Activated CD4-positive, alpha-beta memory T cell treated with anti-CD3 and anti-CD28 coated beads, Interleukin-2, amount 10 ng/mL, durations not matched to agents 7 days and 5 days (primary cell): ENCODE results near the gene KBTBD8. TPM values are rescaled to one million over a fixed set of nuclear protein-coding genes. Genes with fewer than 3 reads are reported as not detected.

ENCODE experiments used
- CTCF ChIA-PET: fragments of 350-600 bp; sonication (Branson Sonifier 250); formaldehyde crosslinking; loops from one replicate; lab custom pipeline; 2021; ENCODE audit warnings: antibody characterized with exemption, inconsistent platforms; lab: Charles Lee
- POLR2A ChIA-PET: fragments of 350-600 bp; sonication (Branson Sonifier 250); formaldehyde crosslinking; loops from one replicate; lab custom pipeline; 2021; ENCODE audit warnings: antibody characterized with exemption; lab: Charles Lee
- DNase-seq: peaks from one replicate; pipeline ENCODE4 v3.0.0-alpha.2; 2020
- H3K27ac Mint-ChIP-seq: one replicate; pipeline ENCODE4 v1.8.0; 2021; ENCODE audit warnings: mild to moderate bottlenecking, mixed read lengths
- H3K27me3 Mint-ChIP-seq: one replicate; pipeline ENCODE4 v1.8.0; 2021; ENCODE audit warnings: mixed read lengths
- H3K36me3 Mint-ChIP-seq: one replicate; pipeline ENCODE4 v1.8.0; 2021; ENCODE audit warnings: low read depth, mixed read lengths
- H3K4me1 Mint-ChIP-seq: one replicate; pipeline ENCODE4 v1.8.0; 2021; ENCODE audit warnings: mixed read lengths
- H3K4me3 Mint-ChIP-seq: one replicate; pipeline ENCODE4 v1.8.0; 2021; ENCODE audit warnings: mild to moderate bottlenecking, mixed read lengths
- H3K9me3 Mint-ChIP-seq: one replicate; pipeline ENCODE4 v1.8.0; 2021; ENCODE audit warnings: mixed read lengths
- total RNA-seq, 2 experiments: library from RNA; stranded (reverse); gene quantifications; one replicate each; pipeline ENCODE4 v1.2.3, GENCODE V29; 2021

The KBTBD8 gene
- total RNA-seq, 2 experiments from 2014 or later, result 14.8 to 16.0 TPM

DNA sequence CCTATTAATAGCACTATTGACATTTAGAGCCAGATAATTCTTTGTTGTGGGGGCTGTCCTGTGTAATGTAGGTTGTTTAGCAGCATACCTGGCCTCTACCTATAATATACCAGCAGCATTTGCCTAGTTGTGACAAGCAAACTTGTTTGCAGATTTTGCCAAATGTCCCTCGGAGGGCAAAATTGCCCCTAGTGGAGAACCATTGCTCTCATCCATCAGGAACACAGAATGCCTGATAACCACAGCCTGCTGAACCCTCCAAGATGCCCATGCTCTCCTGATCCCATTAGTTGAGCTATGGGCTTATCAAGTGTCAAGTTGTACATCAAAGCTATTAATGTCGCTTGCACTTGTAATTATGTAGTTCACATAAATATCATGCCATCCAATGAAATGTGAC is 15.0 kb upstream of the KBTBD8 start:
- Mint-ChIP-seq H3K4me3 (no peak overlapping the region), H3K36me3 (no peaks in the 10 kb centered on the region), H3K9me3 (no peaks in the 10 kb centered on the region), H3K4me1 (no peaks in the 10 kb centered on the region), H3K27ac (no peak overlapping the region), H3K27me3 (peaks cover 4% of the 10 kb centered on the region)
- no peak for DNase-seq
- ChIA-PET CTCF (interaction anchor here (1.0 to 1.9 kb wide), 2 partner anchors 9 to 11 kb away, joined by 3 to 6 read pairs; no protein-coding TSS in a partner anchor), POLR2A (no interaction called here)

- Mint-ChIP-seq H3K4me1 (no peaks in the 10 kb centered on the region), H3K36me3 (no peaks in the 10 kb centered on the region), H3K27ac (no peak overlapping the region), H3K4me3 (no peak overlapping the region), H3K9me3 (no peaks in the 10 kb centered on the region), H3K27me3 (peaks cover 4% of the 10 kb centered on the region)
- CTCF ChIA-PET, result interaction anchor here (1.0 kb wide), 1 partner anchor 13 kb away, joined by 7 read pairs; no protein-coding TSS in a partner anchor
- POLR2A ChIA-PET, result no interaction called here
- no peak for DNase-seq
Measured at GRCh38 chr3:66985336-66985920, 12.7 kb upstream of the KBTBD8 start.

- Mint-ChIP-seq H3K27ac (no peak overlapping the region), H3K36me3 (no peaks in the 10 kb centered on the region), H3K27me3 (peaks cover 4% of the 10 kb centered on the region), H3K9me3 (no peaks in the 10 kb centered on the region), H3K4me3 (no peak overlapping the region), H3K4me1 (no peaks in the 10 kb centered on the region)
- CTCF ChIA-PET, result interaction anchor here (1.0 kb wide), 1 partner anchor 14 kb away, joined by 7 read pairs; no protein-coding TSS in a partner anchor
- POLR2A ChIA-PET, result no interaction called here
- DNase-seq, result no peak
Measured at GRCh38 chr3:66986406-66986805, 11.7 kb upstream of the KBTBD8 start.

- H3K27ac Mint-ChIP-seq, result no peak overlapping the region
- H3K36me3 Mint-ChIP-seq, result no peaks in the 10 kb centered on the region
- CTCF ChIA-PET, result interaction anchor here (1.2 to 5.2 kb wide), 4 partner anchors 8 to 90 kb away, joined by 3 to 52 read pairs (median 6); no protein-coding TSS in a partner anchor
- POLR2A ChIA-PET, result interaction anchor here (0.7 kb wide), 1 partner anchor 17 kb away, joined by 3 read pairs; no protein-coding TSS in a partner anchor
- no peak overlapping the region for H3K4me3 Mint-ChIP-seq
- no peaks in the 10 kb centered on the region for H3K9me3 Mint-ChIP-seq
- no peaks in the 10 kb centered on the region for H3K4me1 Mint-ChIP-seq
- no peak for DNase-seq
- H3K27me3 Mint-ChIP-seq, result peaks cover 12% of the 10 kb centered on the region
Measured at GRCh38 chr3:66989241-66989640, 8.9 kb upstream of the KBTBD8 start.

- Mint-ChIP-seq H3K9me3 (no peaks in the 10 kb centered on the region), H3K27me3 (peaks cover 16% of the 10 kb centered on the region)
- POLR2A ChIA-PET, result interaction anchor here (0.7 kb wide), 1 partner anchor 18 kb away, joined by 3 read pairs; no protein-coding TSS in a partner anchor
Measured at GRCh38 chr3:66989860-66990696, 8.0 kb upstream of the KBTBD8 start.

DNA sequence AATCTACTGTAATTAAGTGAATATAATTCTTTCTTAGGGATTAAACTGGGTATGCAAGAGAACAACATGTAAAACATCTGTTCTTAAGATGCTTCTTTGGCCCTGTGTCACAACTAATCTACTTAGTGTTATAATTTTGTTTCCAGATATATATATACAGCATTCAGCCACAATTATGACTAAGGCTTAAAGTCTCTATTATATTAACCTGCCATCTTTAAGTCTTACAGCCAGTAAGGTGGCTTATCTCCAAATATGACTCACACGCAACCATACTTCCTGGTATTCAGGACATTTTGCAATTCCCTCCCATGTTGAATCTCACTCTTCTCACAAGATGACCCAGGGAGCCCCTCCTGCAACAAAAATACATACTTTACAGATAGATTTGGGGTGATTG is 6.6 kb upstream of the KBTBD8 start:
- Mint-ChIP-seq H3K27ac (no peak overlapping the region), H3K4me3 (no peak overlapping the region)
- POLR2A ChIA-PET, result no interaction called here

More at GRCh38 chr3:66989860-66990696, 8.0 kb upstream of the KBTBD8 start:
- Mint-ChIP-seq H3K4me3 (no peak overlapping the region), H3K27ac (no peak overlapping the region), H3K4me1 (no peaks in the 10 kb centered on the region), H3K36me3 (no peaks in the 10 kb centered on the region)
- DNase-seq, result no peak
- CTCF ChIA-PET, result interaction anchor here (0.6 to 5.2 kb wide), 7 partner anchors 10 to 675 kb away, joined by 3 to 52 read pairs (median 4); no protein-coding TSS in a partner anchor

GRCh38 chr3:66993082-66993481 is 5.0 kb upstream of the KBTBD8 start:
- H3K4me3 Mint-ChIP-seq, result no peak overlapping the region
- CTCF ChIA-PET, result no interaction called here
- H3K36me3 Mint-ChIP-seq, result peaks cover 2% of the 10 kb centered on the region
- no peak overlapping the region for H3K27ac Mint-ChIP-seq
- no peak for DNase-seq
- peaks cover 10% of the 10 kb centered on the region for H3K4me1 Mint-ChIP-seq
- H3K27me3 Mint-ChIP-seq, result peaks cover 26% of the 10 kb centered on the region
- no peaks in the 10 kb centered on the region for H3K9me3 Mint-ChIP-seq
- POLR2A ChIA-PET, result no interaction called here

More for the DNA sequence above, 6.6 kb upstream of the KBTBD8 start:
- H3K36me3 Mint-ChIP-seq, result no peaks in the 10 kb centered on the region
- CTCF ChIA-PET, result interaction anchor here (1.2 to 5.2 kb wide), 3 partner anchors 13 to 20 kb away, joined by 3 to 52 read pairs (median 6); no protein-coding TSS in a partner anchor
- H3K4me1 Mint-ChIP-seq, result no peaks in the 10 kb centered on the region
- peaks cover 21% of the 10 kb centered on the region for H3K27me3 Mint-ChIP-seq
- DNase-seq, result no peak
- no peaks in the 10 kb centered on the region for H3K9me3 Mint-ChIP-seq

GRCh38 chr3:66994588-66994987 is 3.5 kb upstream of the KBTBD8 start:
- no peak for DNase-seq
- Mint-ChIP-seq H3K9me3 (no peaks in the 10 kb centered on the region), H3K4me1 (peaks cover 16% of the 10 kb centered on the region), H3K4me3 (no peak overlapping the region), H3K27me3 (peaks cover 26% of the 10 kb centered on the region), H3K36me3 (peaks cover 5% of the 10 kb centered on the region), H3K27ac (no peak overlapping the region)
- ChIA-PET POLR2A (no interaction called here), CTCF (interaction anchor here (1.6 kb wide), 1 partner anchor 22 kb away, joined by 6 read pairs; no protein-coding TSS in a partner anchor)

DNA sequence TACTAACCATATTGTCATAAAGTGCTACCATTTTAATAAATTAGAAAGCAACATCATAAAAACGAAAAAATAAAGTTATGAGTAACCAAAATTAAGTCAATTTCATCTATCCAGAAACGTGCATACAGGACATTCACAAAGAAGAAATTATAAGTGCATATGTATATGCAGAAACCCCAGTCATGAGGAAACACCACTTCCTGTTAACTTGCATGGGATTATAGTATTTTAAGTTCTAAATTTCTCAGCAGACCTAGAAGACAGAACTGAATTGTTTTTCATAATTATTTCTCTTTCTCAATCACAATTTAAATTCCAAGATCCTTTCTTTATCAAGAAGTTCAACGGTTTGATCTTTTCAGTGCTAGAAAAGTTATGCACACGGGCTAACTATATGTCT is 1.4 kb upstream of the KBTBD8 start:
- Mint-ChIP-seq H3K27me3 (peaks cover 26% of the 10 kb centered on the region), H3K4me3 (no peak overlapping the region), H3K9me3 (no peaks in the 10 kb centered on the region), H3K4me1 (peaks cover 32% of the 10 kb centered on the region), H3K27ac (no peak overlapping the region), H3K36me3 (peaks cover 12% of the 10 kb centered on the region)
- CTCF ChIA-PET, result no interaction called here
- no peak for DNase-seq
- POLR2A ChIA-PET, result no interaction called here

DNA sequence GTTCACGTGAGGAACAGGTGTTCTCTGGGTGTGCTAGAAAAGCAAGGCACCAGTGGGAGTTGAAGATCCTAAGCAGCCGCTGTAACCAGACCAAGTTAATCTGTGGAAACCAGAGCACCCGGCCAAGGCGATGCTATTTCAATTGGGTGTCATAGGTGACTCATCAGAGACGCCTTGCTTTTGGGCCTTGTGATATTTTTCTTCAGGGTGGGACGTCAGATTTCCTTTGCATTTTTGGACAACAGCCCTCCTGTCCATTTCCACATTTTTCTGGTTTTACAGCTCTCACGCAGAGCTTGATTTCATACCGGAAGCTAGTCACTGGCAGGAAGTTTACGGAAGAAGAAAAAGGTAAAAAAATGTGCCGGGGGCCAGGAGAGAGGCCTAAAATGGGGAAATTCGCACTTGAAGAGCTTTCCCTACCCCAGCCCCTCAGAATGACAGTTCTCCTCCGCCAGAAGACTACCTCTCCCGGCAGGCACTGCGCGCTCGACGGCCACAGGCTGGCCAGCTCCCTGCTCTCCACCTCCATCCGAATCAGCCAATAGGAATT is 471 bp upstream of the KBTBD8 start:
- Mint-ChIP-seq H3K9me3 (no peaks in the 10 kb centered on the region), H3K4me3 (peak overlapping the region; percentile 85), H3K27ac (peak overlapping the region; percentile 88), H3K27me3 (peaks cover 25% of the 10 kb centered on the region), H3K36me3 (peaks cover 16% of the 10 kb centered on the region), H3K4me1 (peaks cover 36% of the 10 kb centered on the region)
- POLR2A ChIA-PET, result interaction anchor here (0.6 to 2.7 kb wide), 11 partner anchors 10 to 950 kb away, joined by 3 to 23 read pairs (median 3); partner anchors contain the start of gene SUCLG2
- no peak for DNase-seq
- CTCF ChIA-PET, result interaction anchor here (0.5 to 3.6 kb wide), 9 partner anchors 9 to 1625 kb away, joined by 3 to 47 read pairs (median 6); no protein-coding TSS in a partner anchor

DNA sequence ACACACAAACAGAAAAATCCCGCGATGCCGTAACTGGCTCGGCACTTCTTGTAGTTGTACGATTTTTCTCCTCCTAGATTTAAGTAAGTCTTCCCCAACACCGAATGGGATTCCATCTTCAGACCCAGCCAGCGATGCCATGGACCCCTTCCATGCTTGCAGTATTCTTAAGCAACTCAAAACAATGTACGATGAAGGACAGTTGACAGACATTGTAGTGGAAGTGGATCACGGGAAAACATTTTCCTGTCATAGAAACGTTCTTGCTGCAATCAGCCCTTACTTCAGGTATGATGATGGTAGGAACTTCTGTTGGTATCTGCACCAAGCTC is 763 bp downstream of the KBTBD8 start:
- peaks cover 16% of the 10 kb centered on the region for H3K27me3 Mint-ChIP-seq
- H3K4me3 Mint-ChIP-seq, result peak overlapping the region; percentile 85
- CTCF ChIA-PET, result interaction anchor here (1.6 to 3.6 kb wide), 2 partner anchors 27 to 656 kb away, joined by 7 to 47 read pairs; no protein-coding TSS in a partner anchor
- no peak for DNase-seq
- peaks cover 45% of the 10 kb centered on the region for H3K4me1 Mint-ChIP-seq
- H3K27ac Mint-ChIP-seq, result peak overlapping the region; percentile 88
- POLR2A ChIA-PET, result interaction anchor here (1.5 to 2.7 kb wide), 7 partner anchors 9 to 777 kb away, joined by 3 to 23 read pairs (median 9); partner anchors contain the start of gene SUCLG2
- H3K36me3 Mint-ChIP-seq, result peaks cover 28% of the 10 kb centered on the region
- H3K9me3 Mint-ChIP-seq, result no peaks in the 10 kb centered on the region

GRCh38 chr3:67000009-67000408 is 1.9 kb downstream of the KBTBD8 start:
- CTCF ChIA-PET, result interaction anchor here (1.1 to 3.6 kb wide), 2 partner anchors 9 to 28 kb away, joined by 4 to 47 read pairs; no protein-coding TSS in a partner anchor
- H3K27ac Mint-ChIP-seq, result peak overlapping the region; percentile 19
- no peaks in the 10 kb centered on the region for H3K9me3 Mint-ChIP-seq
- no peak for DNase-seq
- peaks cover 52% of the 10 kb centered on the region for H3K4me1 Mint-ChIP-seq
- H3K4me3 Mint-ChIP-seq, result peak overlapping the region; percentile 3
- POLR2A ChIA-PET, result interaction anchor here (2.7 kb wide), 1 partner anchor 27 kb away, joined by 23 read pairs; no protein-coding TSS in a partner anchor
- H3K27me3 Mint-ChIP-seq, result peaks cover 11% of the 10 kb centered on the region
- H3K36me3 Mint-ChIP-seq, result peaks cover 36% of the 10 kb centered on the region
